ENCODE data around the gene NFKBIE. TPM values are rescaled to one million over a fixed set of nuclear protein-coding genes. Genes with fewer than 3 reads are reported as not detected.

NFKBIE gene
- total and polyA plus RNA-seq, 8 donors: 0.89 to 23.5 (median 10.3) TPM; not detected in 2

GRCh38 chr6:44270526-44271405 lies 5.4 kb upstream of the NFKBIE start:
- intact Hi-C loops (cut with DNase I; ENCODE audit: low total_unique reads): no loop called here
- DNase-seq: peak in 1 of 2 donors; percentile 69
- Histone ChIP-seq H3K27ac (no peak overlapping the region), H3K36me3 (no peaks in the 10 kb centered on the region), H3K27me3 (peaks cover 4 to 80% (median 63%) of the 10 kb centered on the region in 3 donors), H3K9me3 (no peaks in the 10 kb centered on the region), H3K4me1 (peaks cover 14 to 22% (median 16%) of the 10 kb centered on the region in 4 donors), H3K4me3 (peak overlapping the region; percentile 46 to 58 (median 51))
- TF ChIP-seq, protein P1, sequence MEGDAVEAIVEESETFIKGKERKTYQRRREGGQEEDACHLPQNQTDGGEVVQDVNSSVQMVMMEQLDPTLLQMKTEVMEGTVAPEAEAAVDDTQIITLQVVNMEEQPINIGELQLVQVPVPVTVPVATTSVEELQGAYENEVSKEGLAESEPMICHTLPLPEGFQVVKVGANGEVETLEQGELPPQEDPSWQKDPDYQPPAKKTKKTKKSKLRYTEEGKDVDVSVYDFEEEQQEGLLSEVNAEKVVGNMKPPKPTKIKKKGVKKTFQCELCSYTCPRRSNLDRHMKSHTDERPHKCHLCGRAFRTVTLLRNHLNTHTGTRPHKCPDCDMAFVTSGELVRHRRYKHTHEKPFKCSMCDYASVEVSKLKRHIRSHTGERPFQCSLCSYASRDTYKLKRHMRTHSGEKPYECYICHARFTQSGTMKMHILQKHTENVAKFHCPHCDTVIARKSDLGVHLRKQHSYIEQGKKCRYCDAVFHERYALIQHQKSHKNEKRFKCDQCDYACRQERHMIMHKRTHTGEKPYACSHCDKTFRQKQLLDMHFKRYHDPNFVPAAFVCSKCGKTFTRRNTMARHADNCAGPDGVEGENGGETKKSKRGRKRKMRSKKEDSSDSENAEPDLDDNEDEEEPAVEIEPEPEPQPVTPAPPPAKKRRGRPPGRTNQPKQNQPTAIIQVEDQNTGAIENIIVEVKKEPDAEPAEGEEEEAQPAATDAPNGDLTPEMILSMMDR (IDR thresholded peaks at IDR 0.05): no peak
- TF ChIP-seq POLR2A (IDR thresholded peaks at IDR 0.05): no peak
- no peak for TF ChIP-seq EP300 (IDR thresholded peaks at IDR 0.05)
- TF ChIP-seq POLR2AphosphoS5 (IDR thresholded peaks at IDR 0.05): no peak
- WGBS, 5 donors: 1 to 11% (median 3%) methylated on average over 3 to 85 of the region's 90 CpGs

DNA sequence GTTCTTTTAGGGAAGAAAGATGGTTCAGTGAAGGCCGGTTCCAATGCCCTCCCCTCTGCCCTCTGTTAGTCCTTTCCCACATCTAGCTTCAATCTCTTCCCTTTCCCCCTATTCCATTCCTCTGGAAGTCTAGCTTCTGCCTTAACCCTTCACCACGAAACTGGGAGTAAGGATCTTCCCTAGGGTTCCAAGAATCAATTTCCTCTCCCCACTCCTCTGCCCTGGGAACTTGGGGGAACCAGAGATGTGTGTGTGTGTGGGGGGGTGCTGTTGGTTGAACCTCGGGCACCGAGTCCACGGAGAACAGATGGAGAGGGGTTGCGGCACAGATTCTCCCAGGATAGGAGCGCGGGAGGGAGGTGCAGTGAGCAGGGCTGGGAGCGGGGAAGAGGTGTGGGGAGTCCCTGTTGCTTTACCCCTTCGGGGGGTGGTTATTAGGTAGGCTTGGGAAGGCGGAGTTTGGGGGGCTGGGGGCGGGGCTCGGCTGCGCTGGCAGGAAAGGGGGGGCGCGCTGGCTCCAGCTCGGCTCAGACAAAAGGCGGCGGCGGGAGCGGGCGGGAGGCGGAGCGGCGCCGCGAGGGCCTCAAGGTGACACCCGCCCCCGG lies 4.7 kb upstream of the NFKBIE start, which contains the start of gene TMEM151B:
Gene TMEM151B, plus strand, starts transcription at position 530 of the 605 bp plus-strand sequence. CDS start 293 bp downstream, outside the sequence.
- Histone ChIP-seq H3K4me1 (peaks cover 10 to 18% (median 15%) of the 10 kb centered on the region in 4 donors), H3K4me3 (peak within 1 kb of the TSS; percentile 46 to 58 (median 51)), H3K9me3 (no peaks in the 10 kb centered on the region), H3K36me3 (no peaks in the 10 kb centered on the region), H3K27me3 (peaks cover 4 to 72% (median 55%) of the 10 kb centered on the region in 3 donors), H3K27ac (no peak within 1 kb of the TSS)
- 12 to 37% (median 21%) methylated on average over 11 to 29 of the region's 29 CpGs for WGBS, 5 donors
- intact Hi-C loops (cut with DNase I; ENCODE audit: low total_unique reads): no loop called here
- DNase-seq: peak in 1 of 2 donors; percentile 55
- TF ChIP-seq POLR2A (IDR thresholded peaks at IDR 0.05) (no peak), POLR2AphosphoS5 (IDR thresholded peaks at IDR 0.05) (no peak), EP300 (IDR thresholded peaks at IDR 0.05) (no peak)
- TF ChIP-seq, protein P1 (IDR thresholded peaks at IDR 0.05): no peak

- TF ChIP-seq, protein P1 (IDR thresholded peaks at IDR 0.05): no peak
- TF ChIP-seq EP300 (IDR thresholded peaks at IDR 0.05): no peak
- TF ChIP-seq POLR2A (IDR thresholded peaks at IDR 0.05): no peak
- no peak for TF ChIP-seq POLR2AphosphoS5 (IDR thresholded peaks at IDR 0.05)
- Histone ChIP-seq H3K4me3 (no peak overlapping the region), H3K36me3 (no peaks in the 10 kb centered on the region), H3K27me3 (peaks cover 4 to 65% (median 50%) of the 10 kb centered on the region in 3 donors), H3K4me1 (peaks cover 16 to 24% (median 21%) of the 10 kb centered on the region in 4 donors), H3K9me3 (no peaks in the 10 kb centered on the region), H3K27ac (no peak overlapping the region)
- no peak for DNase-seq
- WGBS, 5 donors: 40 to 83% (median 73%) methylated on average over 1 of the region's 1 CpG
- intact Hi-C loops (cut with DNase I; ENCODE audit: low total_unique reads): no loop called here
Measured at GRCh38 chr6:44269178-44269920, 4.0 kb upstream of the NFKBIE start.
